ENCODE measurements around the gene MPPED2. TPM values are rescaled to one million over a fixed set of nuclear protein-coding genes. Genes with fewer than 3 reads are reported as not detected.

Gene MPPED2
- total RNA-seq, 1 donor from 2014 or later, result not detected

DNA sequence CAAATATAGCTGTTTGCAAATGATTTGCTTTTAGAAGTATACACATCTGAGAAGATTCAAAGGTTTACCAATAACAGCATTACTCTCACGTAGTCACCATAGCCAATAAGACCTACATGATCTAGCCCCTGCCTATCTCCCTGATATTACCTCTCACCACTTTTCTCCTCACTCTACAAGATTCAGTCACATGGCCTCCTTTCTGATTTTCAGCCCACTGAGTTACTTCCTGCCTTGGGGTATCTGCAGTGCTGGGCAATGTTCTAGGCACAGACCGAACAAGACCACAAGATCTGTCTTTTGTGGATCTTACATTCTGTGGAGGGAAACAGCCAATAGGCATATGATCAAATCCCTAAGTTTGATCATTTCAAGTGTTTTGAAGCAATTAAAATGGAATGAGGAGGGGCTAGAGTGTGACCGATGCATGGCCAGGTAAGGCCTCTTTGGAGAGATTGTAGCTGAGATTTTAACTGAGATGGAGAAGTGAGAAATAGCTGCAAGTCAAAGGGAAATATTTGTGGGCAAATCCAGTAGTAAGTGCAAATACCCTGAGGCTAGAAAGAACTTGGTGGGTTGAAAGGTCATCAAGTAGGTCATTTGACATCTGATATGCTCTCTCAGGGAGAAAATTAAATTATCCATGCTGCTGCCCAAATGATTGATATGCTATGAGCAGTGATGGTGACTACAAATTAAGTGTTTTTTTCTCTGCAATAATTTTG lies 220.2 kb downstream of the MPPED2 start:
- intact Hi-C loops (cut with micrococcal nuclease), result no loop called here

GRCh38 chr11:30364837-30365482 lies 221.2 kb downstream of the MPPED2 start:
- intact Hi-C loops (cut with micrococcal nuclease), result no loop called here

- intact Hi-C loops (cut with micrococcal nuclease), result no loop called here
Measured at GRCh38 chr11:30364139-30364836, 221.9 kb downstream of the MPPED2 start.

- intact Hi-C loops (cut with micrococcal nuclease), result no loop called here
Measured at GRCh38 chr11:30360741-30361140, 225.4 kb downstream of the MPPED2 start.

Data from T-helper 2 cell treated with Interferon-gamma antibody and Interleukin-4, amounts not matched to agents 100 ng/mL and 5 ng/mL, for 36 hours (primary cell).